ENCODE data around the gene OR52E8. TPM values are rescaled to one million over a fixed set of nuclear protein-coding genes. Genes with fewer than 3 reads are reported as not detected.

Gene OR52E8
- total RNA-seq, 1 experiment from 2014 or later = not detected

GRCh38 chr11:5808500-5809121 lies 48.9 kb downstream of the OR52E8 start, which contains the start of gene OR52N2:
Gene OR52N2 (plus strand): TSS chr11:5808924. CDS start chr11:5820336, 11,412 bp downstream.
- TF ChIP-seq CTCF (conservative IDR thresholded peaks at IDR 0.05; ENCODE audit: low read depth, low read length) (peak; percentile 83), EZH2phosphoT487 (IDR thresholded peaks at IDR 0.05; ENCODE audit: borderline replicate concordance, low read length) (no peak)
- H2AFZ ChIP-seq (ENCODE audit: low read length) = peak within 1 kb of the TSS; percentile 63
- H3F3A ChIP-seq (ENCODE audit: low read length, unreplicated experiment) = no peaks in the 10 kb centered on the region
- no TSS peak for BruUV-seq (replicated peaks)
- ChIA-PET CTCF (no interaction called here), POLR2A (ENCODE audit: unreplicated experiment) (no interaction called here)
- H3K79me2 ChIP-seq (ENCODE audit: low read length) = no peaks in the 10 kb centered on the region
- peak within 1 kb of the TSS; percentile 62 for H3K4me3 ChIP-seq (ENCODE audit: low read length)
- H3K9me3 ChIP-seq (ENCODE audit: low read length) = no peaks in the 10 kb centered on the region
- H3K27ac ChIP-seq (ENCODE audit: low read length) = no peak within 1 kb of the TSS
- H3K4me2 ChIP-seq (ENCODE audit: low read length) = peak within 1 kb of the TSS; percentile 79
- H3K4me1 ChIP-seq (ENCODE audit: insufficient read depth, low read length) = no peaks in the 10 kb centered on the region
- no peak within 1 kb of the TSS for H3K9ac ChIP-seq (ENCODE audit: low read length)
- ATAC-seq = peak; percentile 90
- peak; percentile 79 for DNase-seq
- H3K36me3 ChIP-seq (ENCODE audit: low read depth, low read length) = no peaks in the 10 kb centered on the region
- peaks cover 39% of the 10 kb centered on the region for H3K27me3 ChIP-seq (ENCODE audit: low read length)
- no peaks in the 10 kb centered on the region for H3K9me2 ChIP-seq (replicated peaks; ENCODE audit: low read length)
- intact Hi-C loops (cut with micrococcal nuclease) = loop anchor here (1.0 to 10.0 kb wide), 7 partner anchors 124 to 1622 kb away; partner anchors contain the start of genes OR51M1, OR51V1, TRIM5 and TRIM6
- H4K20me1 ChIP-seq (ENCODE audit: low read length) = no peaks in the 10 kb centered on the region

GRCh38 chr11:5807580-5807979 lies 49.9 kb downstream of the OR52E8 start:
- CTCF ChIA-PET = no interaction called here
- BruUV-seq (replicated peaks) = no TSS peak

More at GRCh38 chr11:5807580-5807979, 49.9 kb downstream of the OR52E8 start:
- Histone ChIP-seq H3K9ac (ENCODE audit: low read length) (no peak overlapping the region), H3F3A (ENCODE audit: low read length, unreplicated experiment) (no peaks in the 10 kb centered on the region), H2AFZ (ENCODE audit: low read length) (no peak overlapping the region), H3K79me2 (ENCODE audit: low read length) (no peaks in the 10 kb centered on the region), H4K20me1 (ENCODE audit: low read length) (no peaks in the 10 kb centered on the region), H3K27me3 (ENCODE audit: low read length) (peaks cover 41% of the 10 kb centered on the region), H3K9me2 (replicated peaks; ENCODE audit: low read length) (no peaks in the 10 kb centered on the region), H3K4me3 (ENCODE audit: low read length) (no peak overlapping the region), H3K36me3 (ENCODE audit: low read depth, low read length) (no peaks in the 10 kb centered on the region), H3K4me2 (ENCODE audit: low read length) (no peak overlapping the region), H3K9me3 (ENCODE audit: low read length) (no peaks in the 10 kb centered on the region), H3K4me1 (ENCODE audit: insufficient read depth, low read length) (no peaks in the 10 kb centered on the region), H3K27ac (ENCODE audit: low read length) (no peak overlapping the region)
- ATAC-seq = no peak
- intact Hi-C loops (cut with micrococcal nuclease) = loop anchor here (5.0 to 10.0 kb wide), 3 partner anchors 210 to 603 kb away; partner anchors contain the start of genes OR51M1, OR51V1 and TRIM6
- DNase-seq = no peak
- POLR2A ChIA-PET (ENCODE audit: unreplicated experiment) = no interaction called here
- TF ChIP-seq EZH2phosphoT487 (IDR thresholded peaks at IDR 0.05; ENCODE audit: borderline replicate concordance, low read length) (no peak), CTCF (conservative IDR thresholded peaks at IDR 0.05; ENCODE audit: low read depth, low read length) (no peak), EZH2 (IDR thresholded peaks at IDR 0.05; ENCODE audit: low read length, unreplicated experiment) (no peak)

Other genes starting within 250 kb of the OR52E8 start
- 1.3 and 1.6 TPM in 2 replicates for gene TRIM34, start 232.7 kb downstream of the OR52E8 start, total RNA-seq (2014; rRNA removed)
- 16.1 and 18.6 TPM in 2 replicates for gene TRIM5, start 172.6 kb downstream of the OR52E8 start, total RNA-seq (2014; rRNA removed)
- gene TRIM22, start 167.9 kb downstream of the OR52E8 start, total RNA-seq (2014; rRNA removed) = not detected in 2 replicates
- not detected in 2 replicates for gene OR56B1, start 121.2 kb downstream of the OR52E8 start, total RNA-seq (2014; rRNA removed)
- not detected in 2 replicates for gene OR52N4, start 103.4 kb downstream of the OR52E8 start, total RNA-seq (2014; rRNA removed)
- not detected in 2 replicates for gene OR52N5, start 74.3 kb downstream of the OR52E8 start, total RNA-seq (2014; rRNA removed)
- not detected in 2 replicates for gene OR52N1, start 66.4 kb downstream of the OR52E8 start, total RNA-seq (2014; rRNA removed)
- not detected in 2 replicates for gene OR52N2, start 48.8 kb downstream of the OR52E8 start, total RNA-seq (2014; rRNA removed)
- gene OR52E6, start 15.8 kb downstream of the OR52E8 start, total RNA-seq (2014; rRNA removed) = not detected in 2 replicates
- not detected in 2 replicates for gene OR52E4, start 22.9 kb upstream of the OR52E8 start, total RNA-seq (2014; rRNA removed)
- gene OR52E5, start 35.5 kb upstream of the OR52E8 start, total RNA-seq (2014; rRNA removed) = not detected in 2 replicates
- gene OR56A3, start 84.6 kb upstream of the OR52E8 start, total RNA-seq (2014; rRNA removed) = not detected in 2 replicates
- not detected in 2 replicates for gene OR56A5, start 110.8 kb upstream of the OR52E8 start, total RNA-seq (2014; rRNA removed)
- not detected in 2 replicates for gene OR52L1, start 129.3 kb upstream of the OR52E8 start, total RNA-seq (2014; rRNA removed)
- gene OR56A4, start 149.3 kb upstream of the OR52E8 start, total RNA-seq (2014; rRNA removed) = not detected in 2 replicates
- gene OR56A1, start 173.1 kb upstream of the OR52E8 start, total RNA-seq (2014; rRNA removed) = not detected in 2 replicates
- not detected in 2 replicates for gene OR56B4, start 250.0 kb upstream of the OR52E8 start, total RNA-seq (2014; rRNA removed)